H1 (cell line): ENCODE data around the gene TUBD1. TPM values are rescaled to one million over a fixed set of nuclear protein-coding genes. Genes with fewer than 3 reads are reported as not detected.

Experiments
- CTCF ChIA-PET: fragments of 300-600 bp; sonication (Branson Sonifier 250); formaldehyde crosslinking; loops from one replicate; lab custom pipeline; 2021; ENCODE audit not compliant: partially characterized antibody; lab: Charles Lee
- POLR2A ChIA-PET: fragments of 300-600 bp; sonication (Branson Sonifier 250); formaldehyde crosslinking; loops from one replicate; lab custom pipeline; 2021; ENCODE audit warnings: inconsistent platforms; ENCODE audit not compliant: partially characterized antibody; lab: Charles Lee
- DNase-seq, 2 experiments: peaks; one replicate each; pipeline versions ENCODE4 v3.0.0 to v3.0.0-alpha.2; 2010 to 2022; ENCODE audit warnings: low spot score in 2 of 2, low read depth in 1 of 2, mixed read lengths in 1 of 2
- FAIRE-seq: peaks from 2 replicates; lab custom pipeline; 2011; peaks lifted over from hg19 to GRCh38; lab: Jason Lieb, UNC
- H2AFZ ChIP-seq: 2 replicates; pipeline ENCODE4 v1.8.1; 2012; ENCODE audit warnings: low read length, inconsistent platforms
- H2AK5ac ChIP-seq: 2 replicates; pipeline ENCODE4 v1.6.1; 2013; ENCODE audit warnings: low read depth, low read length
- H2BK120ac ChIP-seq: replicated peaks from 2 replicates; pipeline ENCODE3; 2013; ENCODE audit warnings: low read depth, low read length, inconsistent platforms
- H2BK12ac ChIP-seq: 2 replicates; pipeline ENCODE4 v1.6.1; 2013; ENCODE audit warnings: low read depth, low read length
- H2BK15ac ChIP-seq: 2 replicates; pipeline ENCODE4 v1.6.1; 2013; ENCODE audit warnings: low read length
- H2BK20ac ChIP-seq: 2 replicates; pipeline ENCODE4 v1.6.1; 2013; ENCODE audit warnings: low read length
- H2BK5ac ChIP-seq: 2 replicates; pipeline ENCODE4 v1.6.1; 2013; ENCODE audit warnings: low read depth, low read length
- H3K14ac ChIP-seq: 2 replicates; pipeline ENCODE4 v1.6.1; 2013; ENCODE audit warnings: inconsistent platforms; ENCODE audit not compliant: insufficient read length
- H3K18ac ChIP-seq: 2 replicates; pipeline ENCODE4 v1.6.1; 2013; ENCODE audit warnings: low read length; ENCODE audit errors: extremely low read depth
- H3K23ac ChIP-seq: 2 replicates; pipeline ENCODE4 v1.6.1; 2013; ENCODE audit warnings: inconsistent platforms; ENCODE audit not compliant: insufficient read length
- H3K23me2 ChIP-seq: 2 replicates; pipeline ENCODE4 v1.6.1; 2013; ENCODE audit warnings: low read depth, low read length
- H3K27ac ChIP-seq: 2 replicates; pipeline ENCODE4 v1.6.1; 2011; ENCODE audit warnings: low read depth, low read length, inconsistent platforms
- H3K27me3 ChIP-seq, 4 experiments: replicated peaks in 1 of 4; 1 replicate in 1 of 4; 2 replicates in 3 of 4; pipeline versions ENCODE4 v1.6.1 to v1.8.1; 2011 to 2013; ENCODE audit warnings: low read length in 3 of 4, mild to moderate bottlenecking in 3 of 4, inconsistent platforms in 2 of 4, mixed read lengths in 2 of 4, moderate library complexity in 1 of 4; ENCODE audit not compliant: control insufficient read depth in 3 of 4, insufficient read depth in 3 of 4; ENCODE audit errors: extremely low read depth in 1 of 4
- H3K36me3 ChIP-seq, 4 experiments: 2 replicates each; pipeline versions ENCODE4 v1.6.1 to v1.8.1; 2011 to 2013; ENCODE audit warnings: mild to moderate bottlenecking in 4 of 4, low read length in 3 of 4, moderate library complexity in 2 of 4, control low read depth in 1 of 4, inconsistent platforms in 1 of 4; ENCODE audit not compliant: insufficient read depth in 4 of 4, control insufficient read depth in 2 of 4
- H3K4ac ChIP-seq: replicated peaks from 2 replicates; pipeline ENCODE3; 2013; ENCODE audit warnings: low read length, low read depth, mixed read lengths, inconsistent platforms; ENCODE audit not compliant: insufficient read length
- H3K4me1 ChIP-seq, 4 experiments: replicated peaks in 1 of 4; 1 replicate in 1 of 4; 2 replicates in 3 of 4; pipeline versions ENCODE4 v1.6.1 to v1.8.1; 2011 to 2013; ENCODE audit warnings: low read length in 3 of 4, inconsistent platforms in 2 of 4, mixed read lengths in 1 of 4; ENCODE audit not compliant: insufficient read depth in 4 of 4, control insufficient read depth in 3 of 4
- H3K4me2 ChIP-seq, 2 experiments: 2 replicates each; pipeline versions ENCODE4 v1.6.1 to v1.8.1; 2011 to 2013; ENCODE audit warnings: low read depth in 2 of 2, low read length in 2 of 2, control low read depth in 1 of 2, inconsistent platforms in 1 of 2, mild to moderate bottlenecking in 1 of 2; ENCODE audit not compliant: insufficient read depth in 1 of 2
- H3K4me3 ChIP-seq, 4 experiments: fragments of 200-600, 300-600 bp in 1 of 4; sonication (generic), shearing (Covaris generic), sonication (Bioruptor Twin) in 1 of 4; 2 replicates each; pipeline versions ENCODE4 v1.5.1 to v1.8.1; 2011 to 2016; ENCODE audit warnings: low read length in 4 of 4, low read depth in 3 of 4, control low read depth in 2 of 4, inconsistent platforms in 2 of 4, mild to moderate bottlenecking in 2 of 4, mixed read lengths in 1 of 4, moderate library complexity in 1 of 4; ENCODE audit not compliant: insufficient read depth in 2 of 4; ENCODE audit errors: extremely low read depth in 1 of 4
- H3K56ac ChIP-seq: replicated peaks from 2 replicates; pipeline ENCODE3; 2013; ENCODE audit warnings: low read depth, mild to moderate bottlenecking, mixed read lengths, low read length, inconsistent platforms; ENCODE audit not compliant: insufficient read length
- H3K79me1 ChIP-seq: 2 replicates; pipeline ENCODE4 v1.6.1; 2013; ENCODE audit warnings: low read depth, low read length, control low read depth
- H3K79me2 ChIP-seq, 2 experiments: 2 replicates each; pipeline versions ENCODE4 v1.6.1 to v1.8.1; 2012 to 2013; ENCODE audit warnings: low read length in 2 of 2, mild to moderate bottlenecking in 2 of 2, inconsistent platforms in 1 of 2; ENCODE audit not compliant: insufficient read depth in 2 of 2, control insufficient read depth in 1 of 2
- H3K9ac ChIP-seq, 4 experiments: replicated peaks in 1 of 4; 1 replicate in 1 of 4; 2 replicates in 3 of 4; pipeline versions ENCODE4 v1.6.1 to v1.8.1; 2011 to 2013; ENCODE audit warnings: low read depth in 3 of 4, low read length in 3 of 4, control low read depth in 2 of 4, mild to moderate bottlenecking in 2 of 4, moderate library complexity in 2 of 4, inconsistent platforms in 1 of 4; ENCODE audit errors: extremely low read depth in 1 of 4
- H3K9me3 ChIP-seq, 2 experiments: 2 replicates each; pipeline versions ENCODE4 v1.6.1 to v1.8.1; 2012 to 2013; ENCODE audit warnings: mild to moderate bottlenecking in 2 of 2, moderate library complexity in 2 of 2, control low read depth in 1 of 2, inconsistent platforms in 1 of 2, low read depth in 1 of 2, low read length in 1 of 2, mixed read lengths in 1 of 2; ENCODE audit not compliant: insufficient read depth in 2 of 2
- H4K20me1 ChIP-seq, 2 experiments: replicated peaks in 1 of 2; 2 replicates each; pipeline versions ENCODE3 to v1.8.1; 2011 to 2013; ENCODE audit warnings: inconsistent platforms in 2 of 2, low read length in 2 of 2, mild to moderate bottlenecking in 1 of 2; ENCODE audit not compliant: insufficient read depth in 2 of 2, control insufficient read depth in 1 of 2
- H4K5ac ChIP-seq: 2 replicates; pipeline ENCODE4 v1.6.1; 2013; ENCODE audit warnings: low read length, low read depth, mixed read lengths, inconsistent platforms; ENCODE audit not compliant: insufficient read length
- H4K8ac ChIP-seq: 2 replicates; pipeline ENCODE4 v1.8.0; 2013; ENCODE audit warnings: mild to moderate bottlenecking, moderate library complexity, low read length, inconsistent platforms; ENCODE audit not compliant: insufficient read depth; ENCODE audit errors: extremely low read depth
- H4K91ac ChIP-seq: replicated peaks from 2 replicates; pipeline ENCODE3; 2013; ENCODE audit warnings: low read length, mixed read lengths, inconsistent platforms; ENCODE audit not compliant: insufficient read length
- BRCA1 ChIP-seq: IDR thresholded peaks from 2 replicates; pipeline ENCODE4 v1.6.1; 2012; ENCODE audit warnings: low read depth, low read length, improper control_type of control experiment
- polyA plus RNA-seq, 7 experiments: library from polyadenylated mRNA; depleted of rRNA in 3 of 7; stranded (reverse) in 5 of 7; unstranded in 2 of 7; fragments of >200 nt in 5 of 7; fragments of 200-250 nt in 2 of 7; gene quantifications; 1 replicate in 5 of 7; 2 replicates in 1 of 7; 4 replicates in 1 of 7; pipeline versions ENCODE4 v1.2.1 to v1.2.3, GENCODE V29; 2011 to 2013; ENCODE audit warnings: missing spikeins in 2 of 7, mixed read lengths in 2 of 7
- total RNA-seq: library from RNA; stranded (reverse); fragmentation: NEBNext Ultra II Directional; extraction: Animal tissue kit (Norgen Biotek cat#: 25700); gene quantifications from 2 replicates; pipeline ENCODE4 v1.2.1, GENCODE V29; 2021

The TUBD1 gene
- total and polyA plus RNA-seq, 2 of the 8 experiments (the other 6 are each of a cell fraction or from before 2014, with no cell fraction given): 9.1 to 17.5 TPM

DNA sequence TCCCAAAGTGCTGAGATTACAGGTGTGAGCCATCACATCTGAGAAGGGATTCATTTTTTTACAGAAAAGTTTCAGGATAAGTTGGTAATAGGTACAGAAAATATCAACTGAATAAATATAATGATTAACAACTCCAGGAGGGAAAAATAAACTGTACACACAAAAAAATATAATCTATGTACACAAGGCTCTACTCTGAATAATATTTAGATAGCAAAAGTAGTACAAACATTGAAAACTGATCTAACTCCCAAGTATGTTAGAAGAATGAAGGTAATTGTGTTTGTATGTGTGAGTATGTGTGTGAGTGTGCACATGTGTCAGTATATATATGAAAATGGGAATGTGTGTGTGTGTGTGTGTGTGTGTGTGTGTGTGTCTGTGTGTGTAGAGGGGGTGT, 20.4 kb downstream of the TUBD1 start:
- Histone ChIP-seq H4K8ac (no peak overlapping the region), H4K5ac (no peak overlapping the region), H4K20me1 (no peaks in the 10 kb centered on the region), H3K4me3 (no peak overlapping the region), H3K23me2 (no peaks in the 10 kb centered on the region), H3K23ac (no peak overlapping the region), H4K91ac (no peak overlapping the region), H3K79me2 (no peaks in the 10 kb centered on the region), H3K14ac (no peak overlapping the region), H3K9me3 (no peaks in the 10 kb centered on the region; a peak in 1 of 4 replicates), H2BK15ac (no peak overlapping the region), H3K36me3 (peaks cover 2 to 18% (median 4%) of the 10 kb centered on the region in 4 experiments; a peak in 5 of 8 replicates), H2AK5ac (no peak overlapping the region), H3K4ac (no peak overlapping the region), H3K27me3 (no peaks in the 10 kb centered on the region), H2AFZ (no peak overlapping the region), H3K79me1 (no peaks in the 10 kb centered on the region), H2BK12ac (no peak overlapping the region), H3K4me1 (no peaks in the 10 kb centered on the region), H3K18ac (no peak overlapping the region), H3K4me2 (no peak overlapping the region), H3K27ac (no peak overlapping the region), H2BK20ac (no peak overlapping the region), H2BK120ac (no peak overlapping the region), H3K9ac (no peak overlapping the region), H2BK5ac (no peak overlapping the region), H3K56ac (no peak overlapping the region)
- ChIA-PET CTCF (interaction anchor here (1.3 to 1.8 kb wide), 3 partner anchors 19 to 165 kb away, joined by 3 to 6 read pairs (median 3); no protein-coding TSS in a partner anchor), POLR2A (interaction anchor here (1.4 to 1.7 kb wide), 4 partner anchors 10 to 33 kb away, joined by 3 to 4 read pairs (median 4); no protein-coding TSS in a partner anchor)
- FAIRE-seq: no peak
- TF ChIP-seq BRCA1: no peak
- no peak for DNase-seq
